ENCODE data around the gene MANF. TPM values are rescaled to one million over a fixed set of nuclear protein-coding genes. Genes with fewer than 3 reads are reported as not detected.
A peak's percentile ranks its signal among the peaks of the same experiment; 100 is the strongest.

MANF gene
- polyA plus RNA-seq, 12 donors: 48.8 to 91.5 (median 64.3) TPM; not detected in 1

DNA sequence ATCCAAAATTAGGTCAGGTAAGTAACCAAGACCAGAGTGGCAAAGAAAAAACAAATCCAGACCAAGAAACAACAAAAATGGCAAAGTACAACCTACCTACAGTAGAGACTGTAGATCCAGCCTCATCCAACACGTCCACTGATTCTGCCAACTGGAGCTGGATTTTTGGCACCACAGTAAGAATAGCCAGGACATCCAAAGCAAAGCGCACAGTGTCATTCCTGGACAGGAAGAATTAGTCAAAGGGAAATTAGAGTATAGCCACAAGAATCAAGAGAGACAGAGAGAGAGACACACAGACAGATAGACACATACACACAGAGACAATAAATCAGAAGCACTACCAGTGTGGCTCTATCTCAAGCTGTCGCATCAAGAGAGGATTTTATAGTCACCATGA lies 37.1 kb downstream of the MANF start:
- no peak for DNase-seq

DNA sequence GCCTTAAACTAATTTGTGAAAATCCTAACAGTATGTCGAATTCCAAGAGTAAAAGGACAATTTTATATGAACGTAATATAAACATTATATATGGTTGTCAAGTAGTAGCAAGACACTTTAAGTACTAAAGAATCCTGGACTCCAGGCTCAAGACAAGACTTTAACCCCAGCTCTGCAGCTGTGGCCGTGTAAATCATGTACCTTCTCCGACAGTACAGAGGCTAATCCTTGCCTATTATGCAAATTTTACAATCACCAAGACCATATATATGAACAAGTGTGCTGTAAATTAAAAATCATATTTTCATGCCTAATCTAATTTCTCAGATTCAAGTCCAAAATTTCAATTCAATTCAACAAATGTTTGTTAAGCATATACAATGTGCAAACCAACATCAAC lies 41.8 kb downstream of the MANF start:
- DNase-seq: no peak

DNA sequence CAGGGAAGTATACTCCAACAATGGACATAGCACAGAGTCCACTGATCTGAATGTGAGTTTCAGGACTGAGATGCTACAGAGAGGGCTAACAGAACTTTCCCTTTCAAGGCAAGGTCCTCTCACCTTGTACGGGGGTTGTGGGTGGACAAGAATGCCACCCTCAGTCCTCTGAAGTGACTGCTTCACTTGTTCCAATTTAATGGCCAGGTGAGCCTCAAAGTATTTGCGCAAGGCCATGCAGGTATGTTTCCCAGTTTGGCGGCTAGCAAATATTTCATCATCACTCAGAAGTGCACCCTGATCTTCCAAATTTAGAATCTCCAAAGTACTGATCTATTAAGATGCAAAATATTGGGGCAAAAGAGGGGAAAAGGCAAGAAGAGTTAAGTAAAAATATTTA lies 44.0 kb downstream of the MANF start:
- DNase-seq: no peak

DNA sequence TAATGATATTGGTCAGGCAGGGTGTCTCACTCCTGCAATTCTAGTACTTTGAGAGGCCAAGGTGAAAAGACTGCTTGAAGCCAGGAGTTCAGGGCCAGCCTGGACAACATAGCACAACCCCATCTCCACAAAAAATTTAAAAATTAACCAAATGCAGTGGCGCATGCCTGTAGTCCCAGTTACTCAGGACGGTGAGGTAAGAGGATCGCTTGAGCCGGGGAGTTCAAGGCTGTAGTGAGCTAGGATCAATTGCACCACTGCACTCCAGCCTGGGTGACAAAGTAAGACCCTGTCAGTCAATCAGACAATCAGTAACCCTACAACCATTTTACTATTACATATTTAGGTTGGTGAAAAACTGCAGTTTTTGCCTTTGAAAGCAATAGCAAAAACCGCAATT lies 49.0 kb downstream of the MANF start:
- no peak for DNase-seq

DNA sequence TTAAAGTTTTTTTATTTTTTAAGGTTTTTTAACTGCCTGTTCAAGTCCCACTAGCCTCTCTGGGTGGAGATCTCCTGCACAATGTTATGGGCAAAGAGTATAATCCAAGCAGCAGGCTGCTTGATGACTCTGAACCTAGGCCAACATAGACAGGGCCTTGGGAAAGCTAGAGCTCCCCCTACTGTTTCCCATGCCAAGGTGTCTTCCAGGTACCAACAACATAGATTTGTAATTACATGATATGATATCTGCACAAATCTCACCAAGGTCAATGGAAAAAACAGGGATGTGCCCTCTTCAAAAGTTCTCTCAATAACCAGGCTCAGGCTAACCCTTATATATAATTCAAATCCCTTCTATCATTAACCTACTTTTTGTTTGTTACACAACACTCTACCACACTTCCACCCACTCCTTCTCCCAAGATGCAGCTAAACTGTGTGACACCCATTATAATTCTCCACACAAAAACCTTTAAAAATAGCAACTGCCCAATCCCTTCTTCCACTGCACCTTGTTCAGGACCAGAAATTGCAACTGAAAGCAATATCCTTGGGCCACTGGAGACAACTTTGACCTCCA lies 49.7 kb downstream of the MANF start:
- DNase-seq: peak; percentile 22

DNA sequence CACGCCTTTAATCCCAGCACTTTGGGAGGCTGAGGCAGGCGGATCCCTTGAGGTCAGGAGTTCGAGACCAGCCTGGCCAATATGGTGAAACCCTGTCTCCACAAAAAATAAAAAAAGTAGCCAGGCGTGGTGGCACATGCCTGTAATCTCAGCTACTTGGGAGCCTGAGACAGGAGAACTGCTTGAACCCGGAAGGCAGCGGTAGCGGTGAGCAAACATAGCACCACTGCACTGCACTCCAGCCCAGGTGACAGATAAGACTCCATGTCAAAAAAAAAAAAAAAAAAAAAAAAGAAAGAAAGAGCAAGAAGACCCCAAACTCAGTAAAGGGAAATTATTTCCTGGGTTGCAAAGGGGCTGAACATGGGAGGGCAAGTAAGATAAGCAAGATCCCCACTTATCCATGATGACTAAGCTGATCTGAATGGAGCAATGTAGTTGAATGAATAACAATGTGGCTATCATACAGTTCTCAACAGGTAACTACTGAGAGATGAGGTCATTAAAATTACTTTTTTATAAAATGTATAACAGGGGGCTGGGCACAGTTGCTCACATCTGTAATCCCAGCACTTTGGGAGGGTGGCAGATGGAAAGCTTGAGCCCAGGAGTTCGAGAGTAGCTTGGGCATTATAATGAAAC lies 52.0 kb downstream of the MANF start:
- DNase-seq: no peak

Other genes starting within 250 kb of the MANF start
- gene RBM15B, start 6.0 kb downstream of the MANF start, polyA plus RNA-seq (ENCODE audit: insufficient read length in 12 of 12): 10 to 100 TPM in 11 of 12 donors, not detected in 1; 16.7 to 31.3 (median 21.2) TPM
- 10 to 100 TPM in 10 of 12 donors, 1 to 10 TPM in 1, not detected in 1; 8.1 to 21.5 (median 19.0) TPM for gene DCAF1, start 114.7 kb downstream of the MANF start, polyA plus RNA-seq (ENCODE audit: insufficient read length in 12 of 12)
- gene RAD54L2, start 153.4 kb downstream of the MANF start, polyA plus RNA-seq (ENCODE audit: insufficient read length in 12 of 12): 10 to 100 TPM in 5 of 12 donors, 1 to 10 TPM in 6, not detected in 1; 8.5 to 13.6 (median 9.1) TPM